HG03460 (cell line): ENCODE measurements around the gene TPD52L3.
A peak's percentile ranks its signal among the peaks of the same experiment; 100 is the strongest.

Source experiments
- ATAC-seq: cut with Tn5 transposase; IDR thresholded peaks from one replicate; pipeline ENCODE4 v1.9.1; 2021; ENCODE audit not compliant: unreplicated experiment

TPD52L3 gene

DNA sequence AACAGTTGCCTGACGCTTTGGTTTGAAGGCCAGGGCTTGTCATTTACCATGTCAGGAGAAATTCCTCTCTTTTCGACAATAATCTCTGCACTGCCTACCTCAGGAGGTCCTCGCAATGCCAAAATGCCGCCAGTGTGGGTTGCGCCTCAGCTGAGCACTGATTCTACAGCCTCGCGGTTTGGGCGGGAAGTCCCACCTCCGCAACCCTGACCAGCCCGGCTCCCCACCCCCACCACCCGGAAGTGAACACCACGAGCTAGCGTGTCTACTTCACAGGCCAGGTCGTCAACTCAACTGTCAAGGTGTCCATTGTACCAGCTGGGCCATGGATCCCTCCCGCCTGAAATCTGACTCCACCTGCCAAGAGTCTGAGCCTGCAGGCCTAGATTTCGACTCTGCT, at the start of gene TPD52L3:
Gene TPD52L3, plus strand, starts transcription at position 273 of the 400 bp plus-strand sequence. CDS start 221 bp downstream, outside the sequence.
- no peak for ATAC-seq

DNA sequence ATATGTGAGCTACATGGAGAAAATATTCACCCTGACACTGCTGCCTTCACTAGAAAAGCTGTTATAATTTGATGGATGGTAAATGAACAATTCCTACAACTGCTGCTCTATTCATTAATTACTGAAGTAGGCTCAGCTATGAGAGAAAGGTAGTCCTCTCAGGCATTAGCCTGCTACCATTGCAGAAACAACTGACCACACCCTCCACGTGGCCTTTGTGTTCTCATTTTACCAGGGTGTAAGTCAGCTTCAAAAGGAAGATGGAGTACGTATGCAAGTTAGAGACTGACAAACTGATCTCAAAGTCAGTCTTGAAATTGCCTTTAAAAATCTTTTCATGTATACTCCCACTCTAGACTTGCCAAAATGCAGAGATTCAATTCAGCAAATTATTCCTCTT, 26.3 kb upstream of the TPD52L3 start:
- no peak for ATAC-seq

DNA sequence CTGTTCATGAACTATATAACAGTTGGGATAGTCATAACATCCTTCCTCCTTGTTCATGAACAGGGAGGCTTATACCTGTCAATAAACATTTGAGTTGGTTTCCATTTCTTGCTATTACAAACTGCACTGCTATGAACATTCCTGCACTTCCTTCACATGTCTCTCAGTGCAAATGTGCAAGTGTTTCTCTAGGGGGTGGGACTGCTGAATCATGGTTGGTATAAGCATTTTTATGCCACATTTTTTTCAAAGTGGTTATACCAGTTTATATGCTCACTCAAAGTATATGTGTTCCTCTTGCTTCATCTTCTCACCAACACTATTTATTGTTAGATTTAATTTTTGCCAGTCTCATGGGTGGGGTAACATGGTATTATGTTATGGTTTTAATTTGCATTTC, 25.8 kb upstream of the TPD52L3 start:
- ATAC-seq = no peak

DNA sequence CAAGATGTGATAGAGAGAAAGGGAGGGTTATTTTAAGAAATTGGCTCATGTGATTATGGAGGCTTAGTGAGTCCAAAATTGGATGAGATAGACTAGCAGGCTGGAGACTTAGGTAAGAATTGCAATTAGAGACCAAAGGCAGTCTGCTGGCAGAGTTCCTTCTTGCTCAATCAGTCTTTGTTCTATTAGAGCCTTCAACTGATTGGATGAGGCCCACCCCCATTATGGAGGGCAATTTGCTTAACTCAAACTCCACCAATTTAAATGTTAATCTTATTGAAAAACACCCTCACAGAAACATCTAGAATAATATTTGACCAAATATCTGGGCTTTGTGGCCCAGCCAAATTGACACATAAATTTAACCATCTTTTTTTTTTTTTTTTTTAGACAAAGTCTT, 23.9 kb upstream of the TPD52L3 start:
- no peak for ATAC-seq

DNA sequence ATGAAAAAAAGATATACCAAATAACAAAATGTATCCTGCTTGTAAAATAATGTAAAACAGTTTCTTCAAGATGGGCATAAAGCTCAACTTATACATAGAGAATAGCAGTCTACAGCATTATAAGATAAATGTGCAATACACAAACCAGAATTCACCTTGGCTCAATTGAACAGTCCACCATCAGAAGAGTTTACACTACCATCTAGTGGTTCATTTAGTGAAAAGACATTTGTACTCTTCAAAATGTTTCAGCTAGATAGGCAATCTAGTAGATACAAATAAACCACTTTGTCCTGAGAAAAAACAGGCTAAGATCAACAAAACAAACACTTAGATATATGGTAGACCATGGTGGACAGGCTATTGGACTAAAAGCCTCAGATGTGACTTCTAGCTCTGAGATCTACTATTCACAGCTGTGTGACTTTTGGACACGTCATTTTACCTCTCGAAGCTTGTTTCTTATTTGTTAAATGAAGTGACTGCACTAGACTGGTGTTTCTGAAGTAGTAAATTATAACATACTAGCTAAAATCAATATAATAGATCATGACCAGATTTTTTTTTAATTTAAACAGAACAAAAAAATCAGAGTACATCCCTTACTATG, 22.1 kb upstream of the TPD52L3 start:
- ATAC-seq = no peak

DNA sequence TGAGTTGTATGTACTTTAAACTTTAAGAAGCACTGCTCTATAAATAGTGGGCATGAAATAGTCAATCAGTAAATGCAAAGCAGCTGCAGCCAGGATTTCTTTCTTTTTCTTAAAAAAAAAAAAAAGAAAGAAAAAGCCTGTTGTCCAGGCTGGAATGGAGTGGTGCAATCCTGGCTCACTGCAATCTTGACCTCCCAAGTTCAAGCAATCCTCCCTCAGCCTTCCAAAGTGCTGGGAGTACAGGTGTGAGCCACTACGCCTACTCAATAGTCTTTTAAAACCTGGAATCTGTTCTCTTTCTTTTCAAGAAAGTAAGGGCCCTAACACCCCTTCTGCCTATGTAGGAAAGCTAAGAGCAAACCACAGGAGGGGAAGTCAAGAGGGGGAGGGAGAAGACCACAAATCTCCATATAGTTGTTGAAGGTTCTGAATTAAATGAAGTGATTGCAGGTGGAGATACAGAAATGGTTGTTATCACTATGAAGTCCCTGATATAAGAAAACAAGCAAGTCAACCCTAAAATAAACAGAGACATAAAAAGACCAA, 20.6 kb upstream of the TPD52L3 start:
- ATAC-seq = no peak

DNA sequence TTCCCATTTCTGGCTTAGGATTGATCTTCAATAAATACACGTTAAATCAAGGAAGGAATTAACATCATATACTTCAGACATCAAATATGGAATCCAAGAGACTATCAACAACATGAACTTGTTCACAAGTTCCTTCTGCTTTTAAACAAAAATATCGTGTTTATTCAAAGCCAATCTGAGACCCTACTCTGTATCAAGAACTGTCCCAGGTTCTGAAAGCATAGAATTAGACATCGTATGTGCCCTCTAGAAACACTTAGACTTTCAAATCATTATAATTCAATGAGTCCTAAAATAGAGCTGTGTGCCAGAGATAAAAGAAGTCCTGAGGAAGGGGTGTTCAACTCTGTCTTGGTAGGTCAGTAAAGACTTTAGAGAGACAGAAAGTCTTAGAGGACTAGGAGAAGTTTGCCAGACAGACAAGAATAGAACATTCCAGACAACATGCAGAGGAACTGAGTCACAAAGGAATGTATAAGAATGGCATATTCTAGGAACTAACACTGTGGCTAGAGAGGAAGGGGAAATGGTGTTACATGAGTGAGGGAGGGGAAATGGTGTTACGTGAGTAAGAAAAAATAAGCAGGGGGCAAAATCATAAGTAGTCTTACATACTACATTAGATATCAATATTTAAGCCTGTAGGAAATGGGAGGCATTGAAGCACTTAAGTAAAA, 2.9 kb downstream of the TPD52L3 start:
- no peak for ATAC-seq

DNA sequence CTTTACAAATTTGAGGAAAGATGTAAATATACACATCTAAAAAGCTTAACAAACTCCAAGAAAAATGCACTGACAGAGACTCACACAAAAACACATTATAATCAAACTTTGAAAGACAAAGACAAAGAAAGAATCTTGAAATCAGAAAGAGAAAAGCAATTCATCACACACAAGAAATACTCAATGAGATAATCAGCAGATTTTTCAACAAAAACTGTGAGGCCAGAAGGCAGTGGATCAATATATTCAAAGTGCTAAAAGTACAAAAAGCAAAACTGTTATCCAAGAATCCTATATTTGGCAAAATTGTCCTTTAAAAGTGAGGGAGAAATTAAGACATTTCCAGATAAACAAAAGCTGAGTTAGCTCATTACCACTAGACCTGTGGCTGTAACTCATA, 6.1 kb downstream of the TPD52L3 start:
- ATAC-seq = no peak

DNA sequence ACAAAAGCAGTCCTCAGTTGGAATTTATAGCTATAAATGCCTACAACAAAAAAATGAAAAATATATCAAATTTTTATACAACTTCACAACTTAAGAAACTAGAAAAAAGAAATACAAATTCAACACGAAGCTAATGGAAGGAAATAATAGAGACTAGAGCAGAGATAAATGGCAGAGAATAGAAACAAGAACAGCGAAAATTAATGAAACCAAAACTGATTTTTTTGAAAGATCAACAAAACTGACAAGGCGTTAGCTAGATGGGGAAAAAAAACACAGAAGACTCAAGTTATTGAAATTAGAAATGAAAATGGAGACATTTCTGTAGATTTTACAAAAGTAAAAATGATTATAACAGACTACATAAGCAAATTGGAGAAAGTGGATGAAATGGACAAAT, 20.6 kb downstream of the TPD52L3 start:
- ATAC-seq = no peak

DNA sequence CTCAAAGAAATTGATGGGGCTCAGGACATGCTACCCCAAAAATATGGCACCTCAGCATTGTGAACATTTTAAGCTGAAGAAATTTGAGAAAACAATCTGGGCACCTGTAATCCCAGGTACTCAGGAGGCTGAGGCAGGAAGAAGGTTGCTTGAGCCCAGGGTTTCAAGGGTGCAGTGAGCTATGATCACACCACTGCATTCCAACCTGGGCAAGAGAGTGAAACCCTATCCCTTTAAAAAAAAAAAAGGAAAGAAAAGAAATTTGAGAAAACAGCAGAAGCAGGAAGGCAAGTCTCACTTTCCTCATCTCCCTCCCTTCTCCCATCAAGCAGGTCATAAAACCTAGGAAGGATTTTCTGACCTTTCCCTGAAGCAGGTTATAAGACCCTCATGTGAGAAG, 23.6 kb downstream of the TPD52L3 start:
- ATAC-seq = no peak

DNA sequence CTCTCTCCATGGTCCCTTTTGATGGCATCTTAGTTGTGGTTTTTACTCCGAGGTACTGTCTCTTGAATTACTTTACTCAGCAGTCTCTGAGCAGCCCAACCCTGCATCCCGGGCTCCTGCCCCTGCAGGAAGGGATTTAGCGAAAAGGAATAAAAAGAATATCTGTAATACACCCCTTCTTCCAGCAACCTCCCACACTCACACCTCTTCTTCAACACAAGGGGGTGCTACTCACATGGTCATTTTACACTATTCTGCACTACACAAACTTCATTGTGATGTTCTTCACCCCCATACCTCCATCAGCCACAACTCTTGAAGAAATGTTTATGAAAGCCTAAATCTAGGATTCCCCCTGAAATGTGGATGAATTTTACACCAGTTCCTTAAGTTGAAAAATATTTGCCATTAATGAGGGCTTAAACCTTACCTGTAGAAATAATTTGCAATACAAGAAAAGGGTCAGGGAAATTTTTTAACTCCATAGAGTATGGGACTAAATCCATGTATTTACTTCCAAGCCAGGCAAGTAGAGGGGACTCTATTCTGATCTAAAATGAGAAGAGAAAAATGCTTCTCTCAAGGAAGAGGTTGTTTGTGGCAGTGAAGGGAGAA, 26.0 kb downstream of the TPD52L3 start:
- ATAC-seq = peak; percentile 75

DNA sequence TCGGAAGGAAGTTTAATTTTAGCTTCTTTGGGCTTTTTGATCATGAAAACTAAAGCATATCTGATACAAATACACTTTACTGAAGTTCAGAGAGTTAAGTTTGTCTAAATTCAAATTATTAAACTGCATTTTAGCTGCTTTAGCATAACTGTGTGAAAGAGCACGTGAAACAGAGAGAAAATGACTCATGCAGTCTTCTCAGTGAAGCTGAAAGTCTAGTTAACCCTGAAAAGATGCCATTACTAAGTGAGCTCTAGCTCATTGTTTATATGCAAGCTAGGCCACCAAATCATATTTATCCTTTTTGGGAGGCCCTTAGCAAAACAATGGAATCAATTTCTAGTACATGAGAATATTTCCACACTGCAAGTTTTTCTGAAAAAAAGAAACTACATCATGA, 27.6 kb downstream of the TPD52L3 start:
- ATAC-seq = peak; percentile 50

DNA sequence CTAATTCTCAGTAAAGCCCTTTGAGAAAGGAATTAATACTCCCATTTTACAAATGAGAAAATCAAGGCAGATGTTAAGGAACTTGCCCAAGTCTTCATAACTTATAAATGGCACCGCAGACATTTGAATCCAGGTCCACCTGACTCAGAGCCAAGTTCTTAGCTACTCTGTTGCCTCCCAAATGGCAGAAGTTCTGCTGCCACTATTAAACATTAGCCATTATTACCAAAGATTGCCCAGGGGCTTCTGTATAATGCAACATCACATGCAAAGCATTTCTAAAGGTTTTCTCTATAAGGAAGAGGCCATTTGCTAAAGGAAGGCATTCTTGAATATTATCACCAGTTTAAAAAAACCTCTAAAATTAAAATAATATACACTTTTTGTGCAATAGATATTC, 28.3 kb downstream of the TPD52L3 start:
- no peak for ATAC-seq

DNA sequence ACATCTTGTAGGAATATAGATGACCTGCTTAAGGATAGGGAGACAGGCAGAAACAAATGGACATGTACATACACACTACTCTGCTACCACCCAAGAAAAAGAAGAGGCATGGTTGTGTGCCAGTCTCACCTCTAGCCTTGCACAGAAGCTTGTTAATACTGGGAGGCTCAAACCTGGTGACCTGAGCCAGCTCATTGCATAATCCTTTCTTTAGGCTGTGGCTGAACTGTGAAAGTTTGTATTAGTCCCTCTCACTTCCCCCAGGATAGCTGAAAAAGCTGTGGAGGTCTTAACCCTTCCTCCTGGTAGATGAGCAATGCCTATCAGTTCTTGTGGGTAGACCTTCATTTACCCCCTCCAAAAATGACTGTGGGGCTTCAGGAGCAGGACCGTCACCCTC, 28.7 kb downstream of the TPD52L3 start:
- ATAC-seq = no peak

DNA sequence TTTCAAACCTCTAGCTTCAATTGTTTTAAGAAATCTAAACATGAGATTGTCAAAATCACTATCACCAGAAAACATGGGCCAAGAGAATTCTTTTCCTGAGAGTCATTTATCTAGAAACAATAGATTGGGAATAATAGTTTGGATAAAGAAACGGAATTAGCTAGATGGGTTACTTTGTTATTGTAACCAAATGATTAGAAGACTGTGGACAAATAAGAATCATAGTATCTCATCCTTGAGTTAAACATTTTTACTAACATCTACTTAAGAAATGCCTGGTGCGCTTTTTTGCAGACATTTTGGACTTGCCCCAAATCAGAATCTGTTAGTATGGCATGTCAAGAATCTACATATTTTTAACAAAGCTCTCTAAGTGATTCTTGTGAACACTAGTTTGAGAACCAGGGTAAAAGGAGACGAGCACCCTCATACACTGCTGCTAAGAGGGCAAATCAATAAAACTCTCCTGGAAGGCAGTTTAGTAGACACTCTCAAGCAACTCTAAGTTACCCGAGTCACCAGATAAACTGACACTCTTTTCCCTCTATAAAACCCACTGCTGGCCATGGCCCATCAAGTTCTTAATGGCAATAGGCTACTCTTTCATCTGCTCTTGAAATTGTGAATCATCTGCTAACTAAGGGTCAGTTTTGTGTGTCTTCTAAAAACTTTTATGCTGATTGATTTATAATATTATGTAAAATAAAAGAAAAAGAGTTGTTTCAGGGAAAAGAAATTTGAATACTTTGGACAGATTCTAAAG, 39.1 kb downstream of the TPD52L3 start:
- ATAC-seq = no peak

DNA sequence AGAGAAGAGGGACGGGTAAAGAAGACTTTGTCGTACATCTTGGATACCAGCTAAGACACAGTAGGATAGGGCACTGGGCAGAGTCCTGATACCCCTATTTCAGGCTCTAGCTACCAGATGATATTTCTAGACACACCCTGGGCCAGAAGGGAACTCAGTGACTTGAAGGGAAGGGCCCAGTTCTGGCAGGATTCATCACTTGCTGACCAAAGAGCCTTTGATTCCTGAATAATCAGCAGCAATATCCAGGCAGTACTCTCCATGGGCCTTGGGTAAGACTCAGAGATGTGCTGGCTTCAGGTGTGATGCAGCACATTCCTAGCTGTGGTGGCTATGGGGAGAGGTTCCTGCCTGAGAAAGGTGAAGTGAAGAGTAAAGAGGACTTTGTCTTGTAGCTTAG, 40.7 kb downstream of the TPD52L3 start:
- ATAC-seq = no peak
